ENCODE data around the gene CCDC102A.
A peak's percentile ranks its signal among the peaks of the same experiment; 100 is the strongest.

Gene CCDC102A

GRCh38 chr16:57474671-57475661 is 61.4 kb downstream of the CCDC102A start:
- H3K36me3 ChIP-seq (ENCODE audit: control insufficient read depth, insufficient read depth, low read length) = peaks cover 35% of the 10 kb centered on the region
- peaks cover 10% of the 10 kb centered on the region for H3K27me3 ChIP-seq (ENCODE audit: control insufficient read depth, insufficient read depth, low read length)
- peaks cover 73% of the 10 kb centered on the region for H3K4me1 ChIP-seq (ENCODE audit: control insufficient read depth, insufficient read depth, low read length)
- H3K9ac ChIP-seq (ENCODE audit: low read length) = no peak overlapping the region
- no peaks in the 10 kb centered on the region for H3K9me3 ChIP-seq (ENCODE audit: control insufficient read depth, insufficient read depth, low read depth, low read length)
- no peak overlapping the region for H3K27ac ChIP-seq (ENCODE audit: low read depth, low read length)
- H3K4me3 ChIP-seq (ENCODE audit: low read depth, low read length) = peak overlapping the region; percentile 39; the same call in 1 of the 2 replicates

- Histone ChIP-seq H3K4me1 (ENCODE audit: control insufficient read depth, insufficient read depth, low read length) (peaks cover 65% of the 10 kb centered on the region), H3K27me3 (ENCODE audit: control insufficient read depth, insufficient read depth, low read length) (peaks cover 6% of the 10 kb centered on the region), H3K4me3 (ENCODE audit: low read depth, low read length) (no peak overlapping the region), H3K36me3 (ENCODE audit: control insufficient read depth, insufficient read depth, low read length) (peaks cover 46% of the 10 kb centered on the region), H3K9ac (ENCODE audit: low read length) (no peak overlapping the region), H3K9me3 (ENCODE audit: control insufficient read depth, insufficient read depth, low read depth, low read length) (no peaks in the 10 kb centered on the region), H3K27ac (ENCODE audit: low read depth, low read length) (no peak overlapping the region)
Measured at GRCh38 chr16:57473906-57474305, 62.5 kb downstream of the CCDC102A start.

GRCh38 chr16:57473176-57473840 is 63.1 kb downstream of the CCDC102A start:
- H3K27ac ChIP-seq (ENCODE audit: low read depth, low read length) = no peak overlapping the region
- H3K9ac ChIP-seq (ENCODE audit: low read length) = peak overlapping the region; percentile 22
- peaks cover 52% of the 10 kb centered on the region for H3K36me3 ChIP-seq (ENCODE audit: control insufficient read depth, insufficient read depth, low read length)
- no peaks in the 10 kb centered on the region for H3K9me3 ChIP-seq (ENCODE audit: control insufficient read depth, insufficient read depth, low read depth, low read length)
- H3K4me3 ChIP-seq (ENCODE audit: low read depth, low read length) = no peak overlapping the region
- peaks cover under 1% of the 10 kb centered on the region; the same call in 1 of the 2 replicates for H3K27me3 ChIP-seq (ENCODE audit: control insufficient read depth, insufficient read depth, low read length)
- H3K4me1 ChIP-seq (ENCODE audit: control insufficient read depth, insufficient read depth, low read length) = peaks cover 64% of the 10 kb centered on the region

GRCh38 chr16:57472665-57473060 is 63.7 kb downstream of the CCDC102A start:
- H3K9ac ChIP-seq (ENCODE audit: low read length) = peak overlapping the region; percentile 34
- H3K9me3 ChIP-seq (ENCODE audit: control insufficient read depth, insufficient read depth, low read depth, low read length) = no peaks in the 10 kb centered on the region
- peak overlapping the region; percentile 46 for H3K27ac ChIP-seq (ENCODE audit: low read depth, low read length)
- no peaks in the 10 kb centered on the region for H3K27me3 ChIP-seq (ENCODE audit: control insufficient read depth, insufficient read depth, low read length)
- peaks cover 58% of the 10 kb centered on the region for H3K36me3 ChIP-seq (ENCODE audit: control insufficient read depth, insufficient read depth, low read length)
- peaks cover 59% of the 10 kb centered on the region for H3K4me1 ChIP-seq (ENCODE audit: control insufficient read depth, insufficient read depth, low read length)
- H3K4me3 ChIP-seq (ENCODE audit: low read depth, low read length) = no peak overlapping the region

GRCh38 chr16:57471852-57472664 is 64.3 kb downstream of the CCDC102A start:
- peaks cover 53% of the 10 kb centered on the region for H3K4me1 ChIP-seq (ENCODE audit: control insufficient read depth, insufficient read depth, low read length)
- H3K4me3 ChIP-seq (ENCODE audit: low read depth, low read length) = no peak overlapping the region
- H3K27me3 ChIP-seq (ENCODE audit: control insufficient read depth, insufficient read depth, low read length) = no peaks in the 10 kb centered on the region
- H3K9me3 ChIP-seq (ENCODE audit: control insufficient read depth, insufficient read depth, low read depth, low read length) = no peaks in the 10 kb centered on the region
- peaks cover 64% of the 10 kb centered on the region for H3K36me3 ChIP-seq (ENCODE audit: control insufficient read depth, insufficient read depth, low read length)
- H3K9ac ChIP-seq (ENCODE audit: low read length) = peak overlapping the region; percentile 34
- H3K27ac ChIP-seq (ENCODE audit: low read depth, low read length) = peak overlapping the region; percentile 46

- H3K9ac ChIP-seq (ENCODE audit: low read length) = no peak overlapping the region
- H3K4me3 ChIP-seq (ENCODE audit: low read depth, low read length) = no peak overlapping the region
- peaks cover 71% of the 10 kb centered on the region for H3K36me3 ChIP-seq (ENCODE audit: control insufficient read depth, insufficient read depth, low read length)
- H3K27ac ChIP-seq (ENCODE audit: low read depth, low read length) = no peak overlapping the region
- H3K27me3 ChIP-seq (ENCODE audit: control insufficient read depth, insufficient read depth, low read length) = no peaks in the 10 kb centered on the region
- no peaks in the 10 kb centered on the region for H3K9me3 ChIP-seq (ENCODE audit: control insufficient read depth, insufficient read depth, low read depth, low read length)
- H3K4me1 ChIP-seq (ENCODE audit: control insufficient read depth, insufficient read depth, low read length) = peaks cover 45% of the 10 kb centered on the region
Measured at GRCh38 chr16:57471209-57471608, 65.2 kb downstream of the CCDC102A start.

- Histone ChIP-seq H3K36me3 (ENCODE audit: control insufficient read depth, insufficient read depth, low read length) (peaks cover 76% of the 10 kb centered on the region), H3K4me1 (ENCODE audit: control insufficient read depth, insufficient read depth, low read length) (peaks cover 41% of the 10 kb centered on the region), H3K9ac (ENCODE audit: low read length) (no peak overlapping the region), H3K4me3 (ENCODE audit: low read depth, low read length) (no peak overlapping the region), H3K27me3 (ENCODE audit: control insufficient read depth, insufficient read depth, low read length) (no peaks in the 10 kb centered on the region), H3K9me3 (ENCODE audit: control insufficient read depth, insufficient read depth, low read depth, low read length) (no peaks in the 10 kb centered on the region), H3K27ac (ENCODE audit: low read depth, low read length) (no peak overlapping the region)
Measured at GRCh38 chr16:57470711-57471110, 65.7 kb downstream of the CCDC102A start.

- Histone ChIP-seq H3K9me3 (ENCODE audit: control insufficient read depth, insufficient read depth, low read depth, low read length) (no peaks in the 10 kb centered on the region), H3K36me3 (ENCODE audit: control insufficient read depth, insufficient read depth, low read length) (peaks cover 83% of the 10 kb centered on the region), H3K4me1 (ENCODE audit: control insufficient read depth, insufficient read depth, low read length) (peaks cover 35% of the 10 kb centered on the region), H3K27me3 (ENCODE audit: control insufficient read depth, insufficient read depth, low read length) (no peaks in the 10 kb centered on the region), H3K9ac (ENCODE audit: low read length) (no peak overlapping the region), H3K4me3 (ENCODE audit: low read depth, low read length) (no peak overlapping the region), H3K27ac (ENCODE audit: low read depth, low read length) (no peak overlapping the region)
Measured at GRCh38 chr16:57469917-57470470, 66.4 kb downstream of the CCDC102A start.

- Histone ChIP-seq H3K27ac (ENCODE audit: low read depth, low read length) (no peak overlapping the region), H3K4me3 (ENCODE audit: low read depth, low read length) (no peak overlapping the region), H3K27me3 (ENCODE audit: control insufficient read depth, insufficient read depth, low read length) (no peaks in the 10 kb centered on the region), H3K4me1 (ENCODE audit: control insufficient read depth, insufficient read depth, low read length) (peaks cover 29% of the 10 kb centered on the region), H3K36me3 (ENCODE audit: control insufficient read depth, insufficient read depth, low read length) (peaks cover 84% of the 10 kb centered on the region), H3K9ac (ENCODE audit: low read length) (no peak overlapping the region), H3K9me3 (ENCODE audit: control insufficient read depth, insufficient read depth, low read depth, low read length) (no peaks in the 10 kb centered on the region)
Measured at GRCh38 chr16:57469046-57469445, 67.3 kb downstream of the CCDC102A start.

GRCh38 chr16:57468346-57468745 is 68.0 kb downstream of the CCDC102A start:
- no peak overlapping the region for H3K4me3 ChIP-seq (ENCODE audit: low read depth, low read length)
- H3K36me3 ChIP-seq (ENCODE audit: control insufficient read depth, insufficient read depth, low read length) = peaks cover 80% of the 10 kb centered on the region
- no peak overlapping the region for H3K9ac ChIP-seq (ENCODE audit: low read length)
- no peak overlapping the region for H3K27ac ChIP-seq (ENCODE audit: low read depth, low read length)
- peaks cover 29% of the 10 kb centered on the region for H3K4me1 ChIP-seq (ENCODE audit: control insufficient read depth, insufficient read depth, low read length)
- no peaks in the 10 kb centered on the region for H3K27me3 ChIP-seq (ENCODE audit: control insufficient read depth, insufficient read depth, low read length)
- no peaks in the 10 kb centered on the region for H3K9me3 ChIP-seq (ENCODE audit: control insufficient read depth, insufficient read depth, low read depth, low read length)
